GM18498 (cell line): Measurements from ENCODE around the gene LYPD6B.

Experiments used
- ATAC-seq: cut with Tn5 transposase; IDR thresholded peaks from one replicate; pipeline ENCODE4 v1.9.1; 2021; ENCODE audit warnings: mild to moderate bottlenecking, moderate library complexity; ENCODE audit not compliant: unreplicated experiment

LYPD6B gene

GRCh38 chr2:149039213-149039724 lies 770 bp downstream of the LYPD6B start:
- no peak for ATAC-seq

- ATAC-seq = peak; percentile 39
Measured at GRCh38 chr2:149040451-149040850, 2.0 kb downstream of the LYPD6B start.

GRCh38 chr2:149041482-149041881 lies 3.0 kb downstream of the LYPD6B start:
- ATAC-seq = no peak

GRCh38 chr2:149042881-149043280 lies 4.4 kb downstream of the LYPD6B start:
- ATAC-seq = no peak

- no peak for ATAC-seq
Measured at GRCh38 chr2:149044500-149044899, 6.0 kb downstream of the LYPD6B start.

GRCh38 chr2:149047118-149047517 lies 8.6 kb downstream of the LYPD6B start:
- no peak for ATAC-seq

- ATAC-seq = no peak
Measured at GRCh38 chr2:149049142-149049541, 10.6 kb downstream of the LYPD6B start.

- peak; percentile 86 for ATAC-seq
Measured at GRCh38 chr2:149050188-149050587, 11.7 kb downstream of the LYPD6B start.

- ATAC-seq = no peak
Measured at GRCh38 chr2:149055751-149056150, 17.3 kb downstream of the LYPD6B start.

- ATAC-seq = no peak
Measured at GRCh38 chr2:149056541-149057255, 18.2 kb downstream of the LYPD6B start.

- no peak for ATAC-seq
Measured at GRCh38 chr2:149057401-149057800, 18.9 kb downstream of the LYPD6B start.

- no peak for ATAC-seq
Measured at GRCh38 chr2:149058936-149059335, 20.4 kb downstream of the LYPD6B start.

GRCh38 chr2:149059822-149060221 lies 21.3 kb downstream of the LYPD6B start:
- no peak for ATAC-seq

GRCh38 chr2:149061133-149061745 lies 22.7 kb downstream of the LYPD6B start:
- no peak for ATAC-seq

- ATAC-seq = no peak
Measured at GRCh38 chr2:149062531-149062930, 24.0 kb downstream of the LYPD6B start.

- ATAC-seq = no peak
Measured at GRCh38 chr2:149063177-149063576, 24.7 kb downstream of the LYPD6B start.

GRCh38 chr2:149064365-149064841 lies 25.9 kb downstream of the LYPD6B start:
- ATAC-seq = no peak

GRCh38 chr2:149064856-149065630 lies 26.5 kb downstream of the LYPD6B start:
- no peak for ATAC-seq

- peak; percentile 60 for ATAC-seq
Measured at GRCh38 chr2:149068225-149068995, 29.9 kb downstream of the LYPD6B start.

- ATAC-seq = no peak
Measured at GRCh38 chr2:149068996-149069888, 30.7 kb downstream of the LYPD6B start.
